Rectal smooth muscle tissue (tissue), 1 donor: ENCODE measurements around the gene PVR.

Experiments
- H3K27ac ChIP-seq: one replicate; pipeline ENCODE4 v1.7.0; 2013; ENCODE audit warnings: low read depth, low read length, inconsistent platforms
- H3K27me3 ChIP-seq: one replicate; pipeline ENCODE4 v1.7.0; 2013; ENCODE audit warnings: low read length; ENCODE audit not compliant: control insufficient read depth, insufficient read depth
- H3K36me3 ChIP-seq: one replicate; pipeline ENCODE4 v1.7.0; 2013; ENCODE audit warnings: low read length; ENCODE audit not compliant: control insufficient read depth, insufficient read depth
- H3K4me1 ChIP-seq: one replicate; pipeline ENCODE4 v1.7.0; 2013; ENCODE audit warnings: low read length; ENCODE audit not compliant: control insufficient read depth, insufficient read depth
- H3K4me3 ChIP-seq: one replicate; pipeline ENCODE4 v1.7.0; 2013; ENCODE audit warnings: low read length
- H3K9ac ChIP-seq: one replicate; pipeline ENCODE4 v1.7.0; 2013; ENCODE audit warnings: low read length

Gene PVR

DNA sequence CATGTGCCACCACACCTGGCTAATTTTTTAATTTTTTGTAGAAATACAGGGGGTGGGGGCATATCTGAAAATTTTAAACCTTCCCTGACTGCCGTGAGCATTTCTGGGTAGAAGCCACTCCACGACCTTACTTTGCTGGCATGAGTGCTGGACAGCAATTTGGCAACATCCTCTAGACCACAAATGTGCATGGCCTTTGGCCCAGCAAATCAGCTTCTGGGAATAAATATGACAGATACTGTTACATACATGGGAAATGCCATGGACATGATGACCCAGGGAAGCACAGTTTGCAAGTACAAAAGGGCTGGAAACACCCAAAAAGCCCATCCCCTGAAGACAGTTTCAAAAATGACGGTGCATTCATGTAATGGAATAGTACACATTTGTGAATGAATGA lies 3.2 kb upstream of the PVR start:
- no peaks in the 10 kb centered on the region for H3K36me3 ChIP-seq
- no peak overlapping the region for H3K9ac ChIP-seq
- H3K4me3 ChIP-seq: no peak overlapping the region
- no peak overlapping the region for H3K27ac ChIP-seq
- peaks cover 2% of the 10 kb centered on the region for H3K4me1 ChIP-seq
- H3K27me3 ChIP-seq: no peaks in the 10 kb centered on the region

GRCh38 chr19:44641501-44642265 lies 2.0 kb upstream of the PVR start:
- H3K27me3 ChIP-seq: no peaks in the 10 kb centered on the region
- peaks cover 2% of the 10 kb centered on the region for H3K4me1 ChIP-seq
- no peak overlapping the region for H3K9ac ChIP-seq
- H3K4me3 ChIP-seq: no peak overlapping the region
- no peak overlapping the region for H3K27ac ChIP-seq
- H3K36me3 ChIP-seq: no peaks in the 10 kb centered on the region

- Histone ChIP-seq H3K27me3 (no peaks in the 10 kb centered on the region), H3K27ac (no peak overlapping the region), H3K4me3 (no peak overlapping the region), H3K36me3 (no peaks in the 10 kb centered on the region), H3K9ac (no peak overlapping the region), H3K4me1 (peaks cover 2% of the 10 kb centered on the region)
Measured at GRCh38 chr19:44642377-44642776, 1.3 kb upstream of the PVR start.

DNA sequence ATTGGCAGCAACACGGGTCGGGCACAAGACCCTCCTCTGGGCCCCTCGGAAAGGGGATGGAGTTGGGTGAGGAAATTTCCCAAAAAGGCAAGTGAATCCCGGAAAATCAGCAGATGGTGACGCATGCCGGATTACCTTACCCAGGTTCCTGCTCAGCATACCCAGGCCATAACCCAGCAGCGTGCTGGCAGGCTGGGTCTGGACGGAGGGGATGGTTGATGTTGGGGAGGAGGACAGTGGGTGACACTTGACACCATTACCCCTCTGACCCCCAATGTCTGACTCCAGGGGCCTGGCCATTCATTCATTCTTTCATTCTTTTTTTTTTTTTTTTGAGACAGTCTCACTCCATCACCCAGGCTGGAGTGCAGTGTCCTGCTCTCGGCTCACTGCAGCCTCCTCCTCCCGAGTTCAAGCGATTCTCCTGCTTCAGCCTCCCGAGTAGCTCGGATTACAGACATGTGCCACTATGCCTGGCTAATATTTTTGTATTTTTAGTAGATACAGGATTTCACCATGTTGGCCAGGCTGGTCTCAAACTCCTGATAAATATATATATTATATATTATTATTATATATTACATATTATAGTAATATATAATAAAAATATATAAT lies 799 bp downstream of the PVR start:
- H3K4me1 ChIP-seq: peaks cover 2% of the 10 kb centered on the region
- peak overlapping the region; percentile 72 for H3K27ac ChIP-seq
- H3K27me3 ChIP-seq: no peaks in the 10 kb centered on the region
- peaks cover 5% of the 10 kb centered on the region for H3K36me3 ChIP-seq
- peak overlapping the region; percentile 88 for H3K4me3 ChIP-seq
- H3K9ac ChIP-seq: peak overlapping the region; percentile 68

GRCh38 chr19:44645407-44646048 lies 1.8 kb downstream of the PVR start:
- Histone ChIP-seq H3K36me3 (peaks cover 13% of the 10 kb centered on the region), H3K4me1 (peaks cover 2% of the 10 kb centered on the region), H3K4me3 (no peak overlapping the region), H3K27me3 (no peaks in the 10 kb centered on the region), H3K9ac (no peak overlapping the region), H3K27ac (no peak overlapping the region)

DNA sequence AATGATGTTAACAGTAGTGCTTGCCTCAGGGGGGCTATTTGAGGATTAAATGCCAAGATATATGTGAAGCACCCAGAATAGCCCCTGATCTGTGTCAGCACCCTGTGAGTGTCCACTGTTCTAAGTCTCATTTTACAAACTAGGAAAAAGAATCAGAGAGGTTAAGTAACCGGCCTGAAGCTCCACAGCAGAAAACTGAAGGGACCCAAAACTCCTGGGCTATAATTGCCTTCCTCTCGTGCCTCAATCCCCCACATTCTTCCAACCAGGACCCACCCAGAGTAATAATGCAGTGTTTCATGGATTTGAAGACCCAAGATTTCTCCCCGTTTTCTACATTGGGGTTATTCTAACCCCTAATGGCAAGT lies 2.3 kb downstream of the PVR start:
- H3K4me3 ChIP-seq: no peak overlapping the region
- peaks cover 2% of the 10 kb centered on the region for H3K4me1 ChIP-seq
- peaks cover 13% of the 10 kb centered on the region for H3K36me3 ChIP-seq
- no peaks in the 10 kb centered on the region for H3K27me3 ChIP-seq
- no peak overlapping the region for H3K9ac ChIP-seq
- no peak overlapping the region for H3K27ac ChIP-seq

GRCh38 chr19:44647144-44647543 lies 3.4 kb downstream of the PVR start:
- Histone ChIP-seq H3K4me3 (no peak overlapping the region), H3K27ac (no peak overlapping the region), H3K36me3 (peaks cover 16% of the 10 kb centered on the region), H3K4me1 (peaks cover 2% of the 10 kb centered on the region), H3K9ac (no peak overlapping the region), H3K27me3 (no peaks in the 10 kb centered on the region)

DNA sequence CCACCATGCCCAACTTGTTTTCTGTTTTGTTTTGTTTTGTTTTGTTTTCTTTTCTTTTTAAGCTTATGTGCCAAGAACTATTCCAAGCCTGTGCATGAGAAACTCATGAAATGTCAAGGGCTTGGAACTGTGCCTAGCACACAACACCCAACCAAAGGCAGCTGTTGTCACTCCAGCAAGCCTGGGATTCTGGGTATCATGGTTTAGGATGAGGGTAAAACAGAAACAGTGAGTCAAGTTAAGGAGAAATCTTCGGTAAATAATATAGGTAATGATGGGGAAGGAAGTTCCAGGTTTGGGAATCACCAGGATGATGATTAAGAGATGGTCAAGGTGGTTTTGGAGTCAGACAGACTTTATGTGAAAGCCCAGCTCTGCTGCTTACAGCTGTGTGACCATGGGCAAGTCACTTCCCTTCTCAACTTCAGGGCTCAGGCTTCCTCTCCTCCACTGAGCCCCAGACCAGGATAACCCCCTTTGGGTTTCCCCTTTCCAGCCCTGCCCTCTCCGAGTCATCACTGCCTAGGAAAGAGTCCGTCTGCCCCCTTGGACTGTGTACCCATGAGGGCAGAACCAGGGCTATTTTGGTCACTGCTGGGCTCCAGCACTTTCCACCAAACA lies 5.0 kb downstream of the PVR start:
- Histone ChIP-seq H3K4me3 (no peak overlapping the region), H3K27ac (no peak overlapping the region), H3K27me3 (no peaks in the 10 kb centered on the region), H3K36me3 (peaks cover 22% of the 10 kb centered on the region), H3K9ac (no peak overlapping the region), H3K4me1 (no peaks in the 10 kb centered on the region)

DNA sequence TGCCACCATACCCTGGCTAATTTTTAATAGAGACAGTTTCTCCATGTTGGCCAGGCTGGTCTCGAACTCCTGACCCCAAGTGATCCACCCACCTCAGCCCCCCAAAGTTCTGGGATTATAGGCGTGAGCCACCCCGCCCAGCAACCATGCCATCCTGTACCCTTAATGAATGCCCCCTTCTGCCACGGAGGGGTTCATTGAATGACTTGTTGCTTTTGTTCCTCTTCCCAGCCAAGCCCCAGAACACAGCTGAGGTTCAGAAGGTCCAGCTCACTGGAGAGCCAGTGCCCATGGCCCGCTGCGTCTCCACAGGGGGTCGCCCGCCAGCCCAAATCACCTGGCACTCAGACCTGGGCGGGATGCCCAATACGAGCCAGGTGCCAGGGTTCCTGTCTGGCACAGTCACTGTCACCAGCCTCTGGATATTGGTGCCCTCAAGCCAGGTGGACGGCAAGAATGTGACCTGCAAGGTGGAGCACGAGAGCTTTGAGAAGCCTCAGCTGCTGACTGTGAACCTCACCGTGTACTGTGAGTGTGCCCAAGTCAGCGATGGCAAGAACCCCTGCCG lies 6.0 kb downstream of the PVR start:
- Histone ChIP-seq H3K36me3 (peaks cover 22% of the 10 kb centered on the region), H3K27me3 (no peaks in the 10 kb centered on the region), H3K9ac (no peak overlapping the region), H3K4me3 (no peak overlapping the region), H3K4me1 (no peaks in the 10 kb centered on the region), H3K27ac (no peak overlapping the region)

GRCh38 chr19:44653343-44653742 lies 9.6 kb downstream of the PVR start:
- no peaks in the 10 kb centered on the region for H3K27me3 ChIP-seq
- H3K4me3 ChIP-seq: no peak overlapping the region
- no peak overlapping the region for H3K9ac ChIP-seq
- H3K4me1 ChIP-seq: no peaks in the 10 kb centered on the region
- peaks cover 22% of the 10 kb centered on the region for H3K36me3 ChIP-seq
- no peak overlapping the region for H3K27ac ChIP-seq

DNA sequence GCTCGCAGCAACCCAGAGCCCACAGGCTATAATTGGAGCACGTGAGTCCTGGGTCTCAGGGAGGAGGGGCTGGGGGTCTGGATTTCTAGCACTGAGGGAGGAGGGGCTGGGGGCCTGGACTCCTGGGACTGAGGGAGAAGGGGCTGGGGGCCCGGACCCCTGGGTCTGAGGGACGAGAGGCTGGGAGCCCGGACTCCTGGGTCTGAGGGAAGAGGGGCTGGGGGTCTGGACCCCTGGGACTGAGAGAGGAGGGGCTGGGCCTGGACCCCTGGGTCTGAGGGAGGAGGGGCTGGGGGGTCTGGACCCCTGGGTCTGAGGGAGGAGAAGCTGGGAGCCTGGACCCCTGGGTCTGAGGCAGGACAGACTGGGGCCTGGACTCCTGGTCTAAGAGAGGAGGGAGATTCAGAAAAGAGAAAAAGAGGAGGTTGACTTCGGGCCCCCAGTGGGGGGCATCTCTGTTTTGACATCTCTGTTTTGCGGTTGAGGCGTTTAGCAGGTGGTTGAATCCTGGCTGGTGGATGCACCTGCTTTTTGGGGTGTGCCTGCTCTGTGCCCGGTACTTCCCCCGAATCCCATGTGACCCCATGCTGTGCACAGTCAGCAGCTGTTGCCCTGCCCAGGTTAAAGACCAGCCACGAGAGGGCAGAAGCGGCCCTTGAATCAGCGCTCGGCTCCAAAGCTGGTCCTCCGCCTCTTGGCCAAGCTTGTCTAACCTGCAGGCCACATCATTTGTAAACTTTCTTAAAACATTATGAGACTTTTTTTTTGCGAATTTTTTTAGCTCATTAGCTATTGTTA lies 10.5 kb downstream of the PVR start:
- H3K36me3 ChIP-seq: peaks cover 19% of the 10 kb centered on the region
- H3K27me3 ChIP-seq: no peaks in the 10 kb centered on the region

More for the DNA sequence above, 10.5 kb downstream of the PVR start:
- no peaks in the 10 kb centered on the region for H3K4me1 ChIP-seq
- H3K9ac ChIP-seq: no peak overlapping the region
- H3K4me3 ChIP-seq: no peak overlapping the region
- H3K27ac ChIP-seq: no peak overlapping the region
